Upper lobe of left lung (tissue), 4 donors: ENCODE measurements around the gene AKR7A3.

ENCODE experiments used
- CTCF ChIP-seq, 6 experiments: fragments of 450-650 bp in 4 of 6; fragments of 200-600 bp in 2 of 6; sonication (generic) in 2 of 6; IDR thresholded peaks; one replicate each; pipeline ENCODE4 v1.5.1; 2016 to 2019; ENCODE audit warnings: antibody characterized with exemption in 6 of 6
- EP300 ChIP-seq, 4 donors: sonication (generic); formaldehyde crosslinking; IDR thresholded peaks; one replicate each; pipeline ENCODE4 v1.5.1; 2017; ENCODE audit warnings: antibody characterized with exemption in 4 of 4, control low read depth in 2 of 4
- POLR2A ChIP-seq, 4 donors: fragments of 450-650 bp; IDR thresholded peaks; one replicate each; pipeline ENCODE4 v1.5.1; 2016 to 2017; ENCODE audit warnings: antibody characterized with exemption in 4 of 4, mild to moderate bottlenecking in 2 of 4
- POLR2AphosphoS5 ChIP-seq, 2 donors: sonication (generic); formaldehyde crosslinking; IDR thresholded peaks; one replicate each; pipeline ENCODE4 v1.5.1; 2017; ENCODE audit warnings: antibody characterized with exemption in 2 of 2

GRCh38 chr1:19306941-19307340, 18.4 kb upstream of the AKR7A3 start:
- TF ChIP-seq CTCF (IDR thresholded peaks at IDR 0.05) (no peak), POLR2A (IDR thresholded peaks at IDR 0.05) (no peak), POLR2AphosphoS5 (IDR thresholded peaks at IDR 0.05) (no peak), EP300 (IDR thresholded peaks at IDR 0.05) (no peak)
